ENCODE data around the gene PIP5K1B. TPM values are rescaled to one million over a fixed set of nuclear protein-coding genes. Genes with fewer than 3 reads are reported as not detected.

PIP5K1B gene
- total RNA-seq, 1 experiment from 2014 or later, result 2.5 TPM

DNA sequence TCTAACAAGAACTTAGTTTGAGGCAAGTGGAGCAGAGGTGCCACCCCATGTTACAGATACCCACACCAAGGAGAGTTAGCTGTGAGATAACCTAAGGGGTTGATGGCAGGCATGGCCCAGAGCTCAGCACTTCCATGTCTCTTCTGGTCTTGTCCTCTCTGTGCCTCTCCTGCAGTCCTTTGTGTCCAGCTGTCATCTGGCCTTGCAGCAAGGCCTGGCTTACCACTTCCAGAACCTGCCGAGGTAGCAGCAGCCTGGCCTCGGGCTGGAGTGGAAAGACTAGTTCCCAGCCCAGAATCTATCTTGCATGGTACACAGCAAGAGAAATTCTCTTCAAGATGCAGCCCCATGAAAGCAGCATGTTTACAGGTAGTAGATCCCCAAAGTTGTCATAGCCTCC lies 41.5 kb downstream of the PIP5K1B start:
- Histone ChIP-seq H3K27me3 (ENCODE audit: insufficient read depth, low read length) (no peaks in the 10 kb centered on the region), H3K23ac (ENCODE audit: insufficient read length, low read depth, low read length) (no peak overlapping the region), H3K4ac (ENCODE audit: low read depth, low read length) (no peak overlapping the region), H2BK20ac (ENCODE audit: low read depth, low read length, poor library complexity, severe bottlenecking) (no peak overlapping the region), H2BK15ac (ENCODE audit: low read depth, low read length) (no peak overlapping the region), H2BK120ac (ENCODE audit: low read depth, low read length, poor library complexity, severe bottlenecking) (no peak overlapping the region), H3K79me1 (ENCODE audit: insufficient read depth, low read depth, low read length, poor library complexity, severe bottlenecking) (no peaks in the 10 kb centered on the region), H2AFZ (ENCODE audit: low read length) (no peak overlapping the region), H3K18ac (ENCODE audit: insufficient read length, low read depth, low read length) (no peak overlapping the region), H4K91ac (ENCODE audit: insufficient read length, low read depth, low read length) (no peak overlapping the region), H2BK5ac (ENCODE audit: insufficient read length, low read length) (no peak overlapping the region), H3K79me2 (ENCODE audit: insufficient read depth, low read length) (no peaks in the 10 kb centered on the region), H4K8ac (replicated peaks; ENCODE audit: insufficient read length, low read depth, low read length) (no peak overlapping the region), H2BK12ac (ENCODE audit: insufficient read length, low read depth, low read length) (no peak overlapping the region), H3K9me3 (ENCODE audit: control insufficient read depth, low read depth, low read length) (no peaks in the 10 kb centered on the region), H3K9ac (ENCODE audit: extremely low read depth, insufficient read length, low read length) (no peak overlapping the region), H3K4me2 (ENCODE audit: insufficient read depth, insufficient read length, low read length) (no peak overlapping the region), H3K27ac (ENCODE audit: insufficient read length, low read depth, low read length) (no peak overlapping the region), H3K56ac (ENCODE audit: insufficient read length, low read depth, low read length) (no peak overlapping the region), H4K20me1 (ENCODE audit: control insufficient read depth, insufficient read depth, insufficient read length) (no peaks in the 10 kb centered on the region), H2AK5ac (ENCODE audit: insufficient read length, low read length) (no peak overlapping the region), H3T11ph (ENCODE audit: low read length) (no peak overlapping the region), H3K4me1 (ENCODE audit: insufficient read depth, low read length) (peaks cover 3% of the 10 kb centered on the region), H3K23me2 (ENCODE audit: insufficient read length, low read depth, low read length, poor library complexity, severe bottlenecking) (no peaks in the 10 kb centered on the region), H3K14ac (ENCODE audit: insufficient read depth, low read length) (no peak overlapping the region), H4K5ac (ENCODE audit: insufficient read length, low read depth, low read length) (no peak overlapping the region)
- no peaks in the 10 kb centered on the region for H3K9me3 Mint-ChIP-seq
- TF ChIP-seq, protein P1, sequence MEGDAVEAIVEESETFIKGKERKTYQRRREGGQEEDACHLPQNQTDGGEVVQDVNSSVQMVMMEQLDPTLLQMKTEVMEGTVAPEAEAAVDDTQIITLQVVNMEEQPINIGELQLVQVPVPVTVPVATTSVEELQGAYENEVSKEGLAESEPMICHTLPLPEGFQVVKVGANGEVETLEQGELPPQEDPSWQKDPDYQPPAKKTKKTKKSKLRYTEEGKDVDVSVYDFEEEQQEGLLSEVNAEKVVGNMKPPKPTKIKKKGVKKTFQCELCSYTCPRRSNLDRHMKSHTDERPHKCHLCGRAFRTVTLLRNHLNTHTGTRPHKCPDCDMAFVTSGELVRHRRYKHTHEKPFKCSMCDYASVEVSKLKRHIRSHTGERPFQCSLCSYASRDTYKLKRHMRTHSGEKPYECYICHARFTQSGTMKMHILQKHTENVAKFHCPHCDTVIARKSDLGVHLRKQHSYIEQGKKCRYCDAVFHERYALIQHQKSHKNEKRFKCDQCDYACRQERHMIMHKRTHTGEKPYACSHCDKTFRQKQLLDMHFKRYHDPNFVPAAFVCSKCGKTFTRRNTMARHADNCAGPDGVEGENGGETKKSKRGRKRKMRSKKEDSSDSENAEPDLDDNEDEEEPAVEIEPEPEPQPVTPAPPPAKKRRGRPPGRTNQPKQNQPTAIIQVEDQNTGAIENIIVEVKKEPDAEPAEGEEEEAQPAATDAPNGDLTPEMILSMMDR (conservative IDR thresholded peaks at IDR 0.05), result no peak
- no peak overlapping the region for H3K4me3 Mint-ChIP-seq
- no peak for DNase-seq
- WGBS (ENCODE audit: extremely low coverage, insufficient read length, low lambda C conversion rate), result no CpG with 5 or more reads among the region's 2 CpGs
- no peaks in the 10 kb centered on the region; the same call in 1 of the 2 replicates for H3K27me3 Mint-ChIP-seq (ENCODE audit: low read depth)
- H3K36me3 Mint-ChIP-seq (ENCODE audit: insufficient read depth in 1 of 3, low read depth in 3 of 3), result no peaks in the 10 kb centered on the region
- H3K4me1 Mint-ChIP-seq, result peaks cover 10 to 17% of the 10 kb centered on the region in 2 experiments
- no peak overlapping the region; a peak in 1 of 7 replicates for H3K27ac Mint-ChIP-seq
